Calu3 (cell line): ENCODE data around the gene PRKAG2. TPM values are rescaled to one million over a fixed set of nuclear protein-coding genes. Genes with fewer than 3 reads are reported as not detected.
"Not testable (repeated sequence)": the region's sequence is repeated elsewhere in the genome, so short reads cannot be mapped to it uniquely, and the experiment has no call there.

Experiments used
- BruUV-seq: library from RNA; stranded (reverse); fragments of 400-500 nt; replicated peaks from 2 replicates; lab custom pipeline; 2021; lab: Mats Ljungman, UMichigan
- CTCF ChIA-PET: fragments of 300-600 bp; sonication (Branson Sonifier 250); formaldehyde crosslinking; loops from one replicate; lab custom pipeline; 2022; ENCODE audit warnings: antibody characterized with exemption; lab: Charles Lee
- DNase-seq: peaks from one replicate; pipeline ENCODE4 v3.0.0; 2022
- H3K27ac Mint-ChIP-seq: one replicate; pipeline ENCODE4 v1.8.0; 2022; ENCODE audit warnings: mixed read lengths; ENCODE audit not compliant: unreplicated experiment
- H3K27me3 Mint-ChIP-seq: one replicate; pipeline ENCODE4 v1.8.0; 2022; ENCODE audit warnings: mixed read lengths; ENCODE audit not compliant: unreplicated experiment
- H3K36me3 Mint-ChIP-seq: one replicate; pipeline ENCODE4 v1.8.0; 2022; ENCODE audit warnings: mild to moderate bottlenecking, moderate library complexity, mixed read lengths; ENCODE audit not compliant: insufficient read depth, unreplicated experiment
- H3K4me1 Mint-ChIP-seq: one replicate; pipeline ENCODE4 v1.8.0; 2022; ENCODE audit warnings: mild to moderate bottlenecking, low read depth, mixed read lengths; ENCODE audit not compliant: unreplicated experiment
- H3K4me3 Mint-ChIP-seq: one replicate; pipeline ENCODE4 v1.8.0; 2022; ENCODE audit warnings: mild to moderate bottlenecking, low read depth, moderate library complexity, mixed read lengths; ENCODE audit not compliant: unreplicated experiment
- H3K9me3 Mint-ChIP-seq: one replicate; pipeline ENCODE4 v1.8.0; 2022; ENCODE audit warnings: low read depth, mixed read lengths; ENCODE audit not compliant: unreplicated experiment
- intact Hi-C: fragments of 100-400 bp; cut with micrococcal nuclease; formaldehyde crosslinking; loops from one replicate; pipeline ENCODE4 v1.10.0; 2022; ENCODE audit not compliant: unreplicated experiment
- total RNA-seq: library from RNA; stranded (reverse); gene quantifications from 2 replicates; pipeline ENCODE4 v1.2.3, GENCODE V29; 2022
- TF ChIP-seq, protein P1 (sequence below): fragments of 200-600 bp; IDR thresholded peaks from one replicate; pipeline ENCODE4 v1.8.0; 2022; ENCODE audit warnings: antibody characterized with exemption; ENCODE audit not compliant: unreplicated experiment

Gene PRKAG2
- total RNA-seq, 1 experiment from 2014 or later: 22.4 TPM

DNA sequence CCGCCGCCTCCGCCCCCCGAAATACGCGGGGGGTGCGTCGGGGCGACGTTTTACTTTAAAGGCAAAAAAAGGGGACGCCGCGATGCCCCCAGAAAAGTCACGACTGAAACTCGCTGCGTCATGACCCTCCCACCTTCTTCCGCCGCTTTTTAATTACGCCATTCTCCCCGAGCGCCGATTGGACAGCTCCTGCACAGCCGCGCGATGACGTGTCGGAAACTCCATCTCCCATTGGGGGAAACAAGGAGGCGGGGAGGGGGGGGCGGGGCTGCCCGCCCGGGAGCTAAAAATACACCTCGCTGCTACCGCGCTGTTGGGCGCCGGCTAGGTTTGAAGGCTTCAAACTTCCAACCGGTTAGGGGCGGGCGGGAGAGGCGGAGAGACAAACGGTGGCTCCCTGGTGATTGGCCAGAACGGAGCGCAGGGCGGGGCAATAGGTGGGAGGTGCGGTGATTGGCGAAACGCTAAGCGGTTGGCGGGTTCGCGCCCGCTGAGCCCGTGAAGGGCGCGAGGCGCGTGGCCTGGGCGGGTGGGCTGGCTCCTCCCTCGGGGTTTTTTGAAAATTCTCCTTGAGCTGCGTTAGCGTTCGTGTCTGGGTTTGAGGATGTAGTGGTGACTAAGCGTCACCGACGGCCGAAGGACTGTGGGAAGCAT, 357.0 kb downstream of the PRKAG2 start, which contains the start of gene RHEB:
Gene RHEB, minus strand, starts transcription at position 131 of the 654 bp plus-strand sequence. CDS start 384 bp downstream, outside the sequence.
- CTCF ChIA-PET: interaction anchor here (1.0 kb wide), 1 partner anchor 31 kb away, joined by 4 read pairs; no protein-coding TSS in a partner anchor
- DNase-seq: peak; percentile 98
- peaks cover 45% of the 10 kb centered on the region for H3K36me3 Mint-ChIP-seq
- no peaks in the 10 kb centered on the region for H3K27me3 Mint-ChIP-seq
- intact Hi-C loops: loop anchor here (2.0 to 10.0 kb wide), 2 partner anchors 33 to 55 kb away; no protein-coding TSS in a partner anchor
- H3K9me3 Mint-ChIP-seq: no peaks in the 10 kb centered on the region
- TF ChIP-seq, protein P1, sequence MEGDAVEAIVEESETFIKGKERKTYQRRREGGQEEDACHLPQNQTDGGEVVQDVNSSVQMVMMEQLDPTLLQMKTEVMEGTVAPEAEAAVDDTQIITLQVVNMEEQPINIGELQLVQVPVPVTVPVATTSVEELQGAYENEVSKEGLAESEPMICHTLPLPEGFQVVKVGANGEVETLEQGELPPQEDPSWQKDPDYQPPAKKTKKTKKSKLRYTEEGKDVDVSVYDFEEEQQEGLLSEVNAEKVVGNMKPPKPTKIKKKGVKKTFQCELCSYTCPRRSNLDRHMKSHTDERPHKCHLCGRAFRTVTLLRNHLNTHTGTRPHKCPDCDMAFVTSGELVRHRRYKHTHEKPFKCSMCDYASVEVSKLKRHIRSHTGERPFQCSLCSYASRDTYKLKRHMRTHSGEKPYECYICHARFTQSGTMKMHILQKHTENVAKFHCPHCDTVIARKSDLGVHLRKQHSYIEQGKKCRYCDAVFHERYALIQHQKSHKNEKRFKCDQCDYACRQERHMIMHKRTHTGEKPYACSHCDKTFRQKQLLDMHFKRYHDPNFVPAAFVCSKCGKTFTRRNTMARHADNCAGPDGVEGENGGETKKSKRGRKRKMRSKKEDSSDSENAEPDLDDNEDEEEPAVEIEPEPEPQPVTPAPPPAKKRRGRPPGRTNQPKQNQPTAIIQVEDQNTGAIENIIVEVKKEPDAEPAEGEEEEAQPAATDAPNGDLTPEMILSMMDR: no peak
- H3K4me3 Mint-ChIP-seq: peak within 1 kb of the TSS; percentile 99
- BruUV-seq: no TSS peak
- H3K27ac Mint-ChIP-seq: peak within 1 kb of the TSS; percentile 99
- peaks cover 25% of the 10 kb centered on the region for H3K4me1 Mint-ChIP-seq

DNA sequence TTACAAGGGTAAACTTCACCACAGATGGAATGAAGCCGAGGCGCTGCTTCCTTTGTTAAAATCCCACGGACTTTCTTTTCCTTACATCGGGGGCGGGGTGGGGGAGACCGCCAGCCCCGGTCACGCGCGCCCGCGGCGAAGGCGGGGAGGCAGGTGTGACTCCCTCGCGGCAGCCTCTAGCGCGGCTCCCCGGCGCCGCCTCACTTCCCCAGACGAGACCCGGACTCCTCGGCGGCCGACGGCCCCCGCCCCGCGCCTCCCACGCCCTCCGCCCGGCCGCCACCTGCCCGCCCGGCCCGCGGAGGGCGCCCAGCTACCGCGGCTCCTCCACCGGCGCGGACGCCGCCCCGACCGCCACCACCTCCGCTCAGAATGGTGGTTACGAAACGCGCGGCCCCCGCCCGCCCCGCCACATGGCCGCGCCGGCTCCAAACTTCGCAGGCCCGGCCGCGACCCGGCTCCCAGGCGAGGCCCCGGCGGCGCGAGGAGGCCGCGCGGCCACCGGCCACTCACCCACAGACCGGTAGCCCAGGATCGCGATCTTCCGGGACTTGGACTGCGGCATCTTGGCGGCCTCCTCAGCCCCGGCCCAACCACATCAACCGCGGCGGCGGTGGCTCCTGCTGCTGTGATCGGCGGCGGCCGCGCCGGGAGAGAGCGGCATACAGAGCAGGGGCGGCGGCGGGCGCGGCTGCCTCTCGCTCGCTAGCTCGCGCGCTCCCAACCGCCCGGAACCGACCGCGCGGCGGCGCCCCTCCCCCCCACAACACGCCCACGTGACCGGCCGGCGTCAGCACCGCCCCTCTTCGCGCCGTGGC, 357.8 kb downstream of the PRKAG2 start:
- not testable (repeated sequence) for BruUV-seq, H3K27me3 Mint-ChIP-seq, H3K9me3 Mint-ChIP-seq
- intact Hi-C loops: loop anchor here (10.0 kb wide), 1 partner anchor 54 kb away; no protein-coding TSS in a partner anchor
- DNase-seq: peak; percentile 54
- Mint-ChIP-seq H3K36me3 (peaks cover 45% of the 10 kb centered on the region), H3K4me1 (peaks cover 27% of the 10 kb centered on the region), H3K27ac (peak overlapping the region; percentile 99), H3K4me3 (peak overlapping the region; percentile 99)
- CTCF ChIA-PET: interaction anchor here (1.0 kb wide), 1 partner anchor 31 kb away, joined by 4 read pairs; no protein-coding TSS in a partner anchor

DNA sequence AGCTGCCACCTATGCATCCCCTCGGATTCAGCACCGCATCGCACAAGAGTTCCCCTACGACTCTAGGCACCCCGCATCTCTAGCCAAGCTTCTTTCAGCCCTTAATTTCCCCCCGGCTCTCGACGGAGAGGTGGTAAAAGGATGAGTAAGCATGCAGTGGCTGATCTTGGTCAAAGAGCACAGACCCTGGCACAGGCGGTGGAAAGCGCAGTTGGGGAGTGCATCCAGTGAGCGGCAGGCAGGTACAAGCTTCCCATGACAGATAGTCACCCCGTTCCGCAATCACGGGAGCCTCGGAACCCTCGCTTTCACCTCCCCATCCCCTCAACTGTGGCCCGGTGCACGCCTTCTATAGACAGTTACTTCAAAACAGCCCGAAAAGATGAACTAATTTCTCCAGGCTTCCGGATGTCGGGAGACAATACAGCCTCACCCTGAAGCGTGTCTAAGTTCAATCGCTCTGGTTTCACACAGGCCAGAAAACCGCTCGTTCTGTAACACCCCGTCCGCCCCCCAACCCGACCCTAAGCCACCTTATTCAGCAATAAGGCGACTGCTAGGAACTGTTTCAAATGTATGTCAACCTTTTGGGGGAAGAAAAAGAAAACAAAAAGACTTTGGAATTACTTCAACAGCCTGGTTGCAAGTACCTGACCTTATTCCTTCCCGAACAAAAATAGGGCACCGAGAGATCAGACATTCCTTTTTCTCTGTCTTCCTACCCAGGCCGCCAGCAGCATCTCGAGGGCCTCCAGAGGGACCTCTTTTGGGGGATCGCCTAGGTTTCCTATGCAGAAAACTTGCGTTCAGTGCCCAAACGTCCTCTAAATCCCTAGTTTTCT, 358.6 kb downstream of the PRKAG2 start:
- CTCF ChIA-PET: interaction anchor here (0.7 to 1.6 kb wide), 2 partner anchors 10 to 114 kb away, joined by 3 to 7 read pairs; no protein-coding TSS in a partner anchor
- Mint-ChIP-seq H3K4me3 (peak overlapping the region; percentile 99), H3K27me3 (no peaks in the 10 kb centered on the region), H3K9me3 (no peaks in the 10 kb centered on the region), H3K36me3 (peaks cover 45% of the 10 kb centered on the region), H3K4me1 (peaks cover 27% of the 10 kb centered on the region), H3K27ac (peak overlapping the region; percentile 99)
- TF ChIP-seq, protein P1: no peak
- no TSS peak for BruUV-seq
- DNase-seq: peak; percentile 43
- intact Hi-C loops: loop anchor here (10.0 kb wide), 1 partner anchor 54 kb away; no protein-coding TSS in a partner anchor

DNA sequence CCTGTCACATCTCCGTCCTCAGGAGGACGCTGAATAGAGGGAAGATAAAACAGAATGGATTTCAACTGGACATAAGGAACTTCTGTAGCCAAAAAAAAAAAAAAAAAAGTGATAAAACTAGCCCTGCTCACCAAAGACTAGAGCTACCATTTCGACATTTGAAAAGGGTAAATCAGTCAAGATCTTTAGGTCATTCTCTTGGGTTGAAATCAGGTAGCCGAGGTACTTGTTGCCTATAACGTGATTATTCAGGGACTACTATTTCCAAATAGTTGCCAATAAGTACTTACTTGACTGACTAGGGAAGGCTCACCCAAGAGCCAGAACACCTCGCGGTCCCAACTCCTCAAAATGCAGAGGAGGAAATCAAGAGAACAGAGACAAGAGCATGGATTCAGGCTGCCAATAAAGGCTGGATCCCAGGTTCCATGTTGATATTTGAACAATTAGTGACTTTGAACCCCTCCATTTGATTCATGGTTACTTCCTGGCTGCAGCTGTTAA, 359.3 kb downstream of the PRKAG2 start:
- TF ChIP-seq, protein P1: no peak
- DNase-seq: no peak
- H3K9me3 Mint-ChIP-seq: no peaks in the 10 kb centered on the region
- peak overlapping the region; percentile 99 for H3K4me3 Mint-ChIP-seq
- H3K36me3 Mint-ChIP-seq: peaks cover 48% of the 10 kb centered on the region
- CTCF ChIA-PET: interaction anchor here (0.7 to 1.6 kb wide), 2 partner anchors 9 to 115 kb away, joined by 3 to 7 read pairs; no protein-coding TSS in a partner anchor
- no TSS peak for BruUV-seq
- H3K27ac Mint-ChIP-seq: peak overlapping the region; percentile 99
- intact Hi-C loops: loop anchor here (10.0 kb wide), 1 partner anchor 53 kb away; no protein-coding TSS in a partner anchor
- peaks cover 29% of the 10 kb centered on the region for H3K4me1 Mint-ChIP-seq
- H3K27me3 Mint-ChIP-seq: no peaks in the 10 kb centered on the region
